ENCODE data around the gene NPDC1. TPM values are rescaled to one million over a fixed set of nuclear protein-coding genes. Genes with fewer than 3 reads are reported as not detected.

Gene NPDC1
- total and polyA plus RNA-seq, 2 donors (not counting 1 experiment from before 2014, with no cell fraction given) = 9.0 to 15.7 TPM

GRCh38 chr9:137020771-137021567 lies 25.0 kb downstream of the NPDC1 start:
- Histone ChIP-seq H3K4me1 (ENCODE audit: control insufficient read depth, extremely low read depth, insufficient read depth, low read length) (no peaks in the 10 kb centered on the region), H3K36me3 (ENCODE audit: control insufficient read depth, insufficient read depth, low read length) (peaks cover 6% of the 10 kb centered on the region), H3K27ac (ENCODE audit: insufficient read depth, low read length) (no peak overlapping the region), H3K79me2 (ENCODE audit: control insufficient read depth, insufficient read depth, low read length) (no peaks in the 10 kb centered on the region), H3K9me3 (ENCODE audit: control insufficient read depth, insufficient read depth, low read depth, low read length) (no peaks in the 10 kb centered on the region), H3K4me2 (ENCODE audit: extremely low read depth, insufficient read depth, low read length) (no peak overlapping the region), H4K20me1 (ENCODE audit: control insufficient read depth, extremely low read depth, insufficient read depth, low read length) (no peaks in the 10 kb centered on the region), H2AFZ (ENCODE audit: low read length) (no peak overlapping the region), H3K4me3 (replicated peaks in 1 of 4; ENCODE audit: control extremely low read depth in 1 of 4, insufficient read depth in 1 of 4, low read depth in 3 of 4, low read length in 4 of 4) (no peak overlapping the region), H3K27me3 (ENCODE audit: control insufficient read depth, insufficient read depth, low read length) (no peaks in the 10 kb centered on the region), H3K9ac (ENCODE audit: insufficient read depth, low read length) (no peak overlapping the region)
- DNase-seq (ENCODE audit: low read depth in 2 of 2) = no peak
- TF ChIP-seq EZH2 (IDR thresholded peaks at IDR 0.05; ENCODE audit: low read length, missing control alignments) (no peak), CTCF (conservative IDR thresholded peaks at IDR 0.05 in 1 of 2, IDR thresholded peaks at IDR 0.05 in 1 of 2; ENCODE audit: low read depth in 1 of 2, low read length in 2 of 2) (no peak)

GRCh38 chr9:137019891-137020683 lies 25.9 kb downstream of the NPDC1 start:
- Histone ChIP-seq H3K4me2 (ENCODE audit: extremely low read depth, insufficient read depth, low read length) (no peak overlapping the region), H3K79me2 (ENCODE audit: control insufficient read depth, insufficient read depth, low read length) (no peaks in the 10 kb centered on the region), H3K4me1 (ENCODE audit: control insufficient read depth, extremely low read depth, insufficient read depth, low read length) (no peaks in the 10 kb centered on the region), H2AFZ (ENCODE audit: low read length) (no peak overlapping the region), H3K36me3 (ENCODE audit: control insufficient read depth, insufficient read depth, low read length) (peaks cover 10% of the 10 kb centered on the region), H3K9me3 (ENCODE audit: control insufficient read depth, insufficient read depth, low read depth, low read length) (no peaks in the 10 kb centered on the region), H3K9ac (ENCODE audit: insufficient read depth, low read length) (no peak overlapping the region), H3K27ac (ENCODE audit: insufficient read depth, low read length) (no peak overlapping the region), H3K4me3 (replicated peaks in 1 of 4; ENCODE audit: control extremely low read depth in 1 of 4, insufficient read depth in 1 of 4, low read depth in 3 of 4, low read length in 4 of 4) (no peak overlapping the region), H4K20me1 (ENCODE audit: control insufficient read depth, extremely low read depth, insufficient read depth, low read length) (no peaks in the 10 kb centered on the region), H3K27me3 (ENCODE audit: control insufficient read depth, insufficient read depth, low read length) (no peaks in the 10 kb centered on the region)
- DNase-seq (ENCODE audit: low read depth in 2 of 2) = no peak
- TF ChIP-seq EZH2 (IDR thresholded peaks at IDR 0.05; ENCODE audit: low read length, missing control alignments) (no peak), CTCF (conservative IDR thresholded peaks at IDR 0.05 in 1 of 2, IDR thresholded peaks at IDR 0.05 in 1 of 2; ENCODE audit: low read depth in 1 of 2, low read length in 2 of 2) (no peak)

GRCh38 chr9:137018761-137019559 lies 27.0 kb downstream of the NPDC1 start:
- Histone ChIP-seq H3K79me2 (ENCODE audit: control insufficient read depth, insufficient read depth, low read length) (no peaks in the 10 kb centered on the region), H3K4me2 (ENCODE audit: extremely low read depth, insufficient read depth, low read length) (no peak overlapping the region), H3K27ac (ENCODE audit: insufficient read depth, low read length) (no peak overlapping the region), H3K27me3 (ENCODE audit: control insufficient read depth, insufficient read depth, low read length) (no peaks in the 10 kb centered on the region), H3K36me3 (ENCODE audit: control insufficient read depth, insufficient read depth, low read length) (peaks cover 10% of the 10 kb centered on the region), H2AFZ (ENCODE audit: low read length) (no peak overlapping the region), H3K9ac (ENCODE audit: insufficient read depth, low read length) (no peak overlapping the region), H3K9me3 (ENCODE audit: control insufficient read depth, insufficient read depth, low read depth, low read length) (no peaks in the 10 kb centered on the region), H4K20me1 (ENCODE audit: control insufficient read depth, extremely low read depth, insufficient read depth, low read length) (no peaks in the 10 kb centered on the region), H3K4me3 (replicated peaks in 1 of 4; ENCODE audit: control extremely low read depth in 1 of 4, insufficient read depth in 1 of 4, low read depth in 3 of 4, low read length in 4 of 4) (no peak overlapping the region), H3K4me1 (ENCODE audit: control insufficient read depth, extremely low read depth, insufficient read depth, low read length) (no peaks in the 10 kb centered on the region)
- DNase-seq (ENCODE audit: low read depth in 2 of 2) = no peak
- no peak for TF ChIP-seq CTCF (conservative IDR thresholded peaks at IDR 0.05 in 1 of 2, IDR thresholded peaks at IDR 0.05 in 1 of 2; ENCODE audit: low read depth in 1 of 2, low read length in 2 of 2)
- TF ChIP-seq EZH2 (IDR thresholded peaks at IDR 0.05; ENCODE audit: low read length, missing control alignments) = no peak
